GM19468 (cell line): ENCODE data around the gene C17orf67.
"Not testable (repeated sequence)": the region's sequence is repeated elsewhere in the genome, so short reads cannot be mapped to it uniquely, and the experiment has no call there.

Experiments used
- ATAC-seq: cut with Tn5 transposase; IDR thresholded peaks from one replicate; pipeline ENCODE4 v1.9.1; 2021; ENCODE audit warnings: mild to moderate bottlenecking, moderate library complexity, moderate number of reproducible peaks; ENCODE audit not compliant: unreplicated experiment; ENCODE audit errors: extremely low read depth

Gene C17orf67

GRCh38 chr17:56779898-56780777, 53.6 kb downstream of the C17orf67 start:
- peak; percentile 88 for ATAC-seq

GRCh38 chr17:56779322-56779721, 54.4 kb downstream of the C17orf67 start:
- no peak for ATAC-seq

DNA sequence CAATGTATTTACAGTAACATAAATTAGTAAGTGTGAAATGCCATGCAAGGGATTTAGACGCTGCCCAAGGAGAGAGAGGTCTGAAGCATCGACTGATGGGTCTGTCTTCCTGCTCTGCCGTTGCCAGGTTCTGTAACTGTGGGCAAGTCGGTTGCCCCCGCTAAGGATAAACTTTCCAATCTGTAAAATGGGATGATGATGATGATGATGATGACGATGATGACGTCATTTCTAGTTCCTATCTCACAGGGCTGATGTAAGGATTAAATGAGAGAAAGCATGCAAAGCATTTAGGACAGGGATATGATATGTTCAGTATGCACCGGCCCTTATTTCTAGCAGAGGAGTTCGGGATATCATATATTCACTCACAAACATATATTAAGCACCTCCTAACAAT, 54.8 kb downstream of the C17orf67 start:
- ATAC-seq, result no peak

GRCh38 chr17:56777859-56778258, 55.9 kb downstream of the C17orf67 start:
- ATAC-seq, result no peak

- ATAC-seq, result no peak
Measured at GRCh38 chr17:56774650-56775049, 59.1 kb downstream of the C17orf67 start.

GRCh38 chr17:56773124-56773523, 60.6 kb downstream of the C17orf67 start:
- ATAC-seq, result no peak

GRCh38 chr17:56772442-56772841, 61.3 kb downstream of the C17orf67 start:
- no peak for ATAC-seq

- no peak for ATAC-seq
Measured at GRCh38 chr17:56771975-56772374, 61.7 kb downstream of the C17orf67 start.

GRCh38 chr17:56771563-56771962, 62.2 kb downstream of the C17orf67 start:
- ATAC-seq, result no peak

DNA sequence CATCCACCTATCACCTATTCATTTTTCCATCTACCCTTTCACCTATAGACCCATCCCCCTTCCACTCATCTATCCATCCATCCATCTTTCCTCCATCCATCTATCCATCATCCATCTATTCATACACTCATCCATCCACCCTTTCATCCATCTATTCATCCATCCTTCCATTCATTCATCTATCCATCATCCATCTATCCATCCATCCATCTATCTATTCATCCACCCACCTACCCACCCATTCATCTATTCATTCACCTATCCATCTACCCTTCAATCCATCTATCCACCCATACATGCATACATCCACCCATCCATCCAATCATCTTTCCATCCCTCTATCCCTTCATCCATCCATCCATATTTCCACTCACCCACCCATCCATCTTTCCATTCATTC, 63.3 kb downstream of the C17orf67 start:
- ATAC-seq, result no peak

DNA sequence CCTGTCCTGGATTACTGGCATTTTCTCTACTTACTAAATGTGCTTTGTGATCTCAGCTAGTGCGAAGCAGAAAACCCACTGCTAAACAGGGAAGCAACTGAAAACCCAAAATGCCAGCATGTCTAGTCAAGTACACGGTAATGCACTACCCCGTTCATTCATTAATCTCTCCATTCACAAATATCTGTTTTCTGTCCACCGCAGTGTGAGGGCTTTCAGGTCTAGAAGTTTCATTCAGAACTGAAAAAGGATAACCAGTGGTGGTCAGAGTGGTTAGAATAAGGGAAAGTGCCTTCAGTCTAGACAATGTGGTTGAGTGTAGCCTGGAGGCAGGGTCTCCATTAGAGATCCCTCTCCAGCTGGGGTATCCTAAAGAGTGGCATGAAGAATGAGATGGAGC, 68.3 kb downstream of the C17orf67 start:
- no peak for ATAC-seq

DNA sequence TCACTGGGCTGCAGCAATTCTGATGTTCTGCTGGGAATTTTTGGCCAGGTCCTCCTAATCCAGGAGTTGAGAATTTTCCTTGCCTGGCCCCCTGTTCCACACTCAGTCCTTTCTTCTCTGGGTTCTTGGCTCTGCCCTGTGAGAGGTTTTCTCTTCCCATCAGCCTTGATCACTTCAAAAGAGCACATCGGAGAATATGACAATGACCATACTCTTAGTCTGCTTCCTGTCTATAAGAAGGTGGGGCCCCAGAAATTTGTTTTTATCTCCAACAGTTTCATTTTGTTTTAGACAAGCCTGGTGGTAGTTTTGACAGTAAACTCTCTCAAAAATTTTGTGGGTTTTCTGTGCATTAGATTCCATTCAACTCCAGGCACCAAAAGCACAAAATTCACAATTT, 70.7 kb downstream of the C17orf67 start:
- ATAC-seq, result no peak

DNA sequence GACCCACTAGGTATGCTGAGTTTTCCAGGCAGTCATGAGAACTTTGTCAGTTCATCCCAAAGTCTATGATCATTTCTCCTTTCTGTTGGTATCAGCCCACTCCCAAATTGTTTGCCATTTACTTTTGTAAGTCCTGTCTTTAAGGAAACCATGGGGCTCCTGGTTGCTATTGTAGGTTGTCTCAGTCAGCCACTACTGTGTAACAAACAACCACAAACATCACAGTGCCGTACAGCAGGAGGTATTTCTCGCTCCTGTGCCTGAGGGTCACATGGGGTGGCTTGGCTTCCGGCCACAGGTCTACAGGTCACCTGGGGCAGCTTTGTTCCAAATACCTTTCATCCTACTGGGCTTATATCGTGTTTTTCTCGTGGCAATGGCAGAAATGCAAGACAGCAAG, 71.6 kb downstream of the C17orf67 start:
- no peak for ATAC-seq

GRCh38 chr17:56761387-56761786, 72.3 kb downstream of the C17orf67 start:
- ATAC-seq, result no peak

DNA sequence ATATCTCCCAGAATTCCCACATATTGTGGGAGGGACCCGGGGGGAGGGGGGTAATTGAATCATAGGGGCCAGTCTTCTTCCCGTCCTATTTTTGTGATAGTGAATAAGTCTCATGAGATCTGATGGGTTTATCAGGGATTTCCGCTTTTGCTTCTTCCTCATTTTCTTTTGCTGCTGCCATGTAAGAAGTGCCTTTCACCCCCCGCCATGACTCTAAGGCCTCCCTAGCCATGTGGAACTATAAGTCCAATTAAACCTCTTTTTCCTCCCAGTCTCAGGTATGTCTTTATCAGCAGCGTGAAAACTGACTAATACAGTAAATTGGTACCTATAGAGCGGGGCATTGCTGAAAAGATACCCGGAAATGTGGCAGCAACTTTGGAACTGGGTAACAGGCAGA, 76.1 kb downstream of the C17orf67 start:
- ATAC-seq, result not testable (repeated sequence)

DNA sequence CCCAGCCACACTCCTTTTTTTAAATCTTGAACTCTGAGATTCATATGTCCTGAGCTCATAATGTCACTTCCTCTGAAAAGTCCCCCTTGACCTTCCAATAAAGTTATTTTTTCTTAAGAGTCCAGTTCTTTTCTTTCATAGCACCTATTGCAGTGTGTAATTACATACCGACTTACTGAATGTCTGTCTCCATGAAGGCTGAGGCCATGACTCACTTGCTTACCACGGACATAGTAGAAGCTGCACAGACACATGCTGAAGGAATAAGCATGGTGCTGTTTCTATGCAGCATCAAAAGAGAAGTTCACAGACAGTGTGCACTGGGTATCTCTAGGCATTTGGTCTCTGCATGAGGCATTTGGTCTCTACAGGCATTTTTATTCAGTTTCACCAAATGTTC, 77.2 kb downstream of the C17orf67 start:
- no peak for ATAC-seq

GRCh38 chr17:56755310-56755709, 78.4 kb downstream of the C17orf67 start:
- no peak for ATAC-seq

DNA sequence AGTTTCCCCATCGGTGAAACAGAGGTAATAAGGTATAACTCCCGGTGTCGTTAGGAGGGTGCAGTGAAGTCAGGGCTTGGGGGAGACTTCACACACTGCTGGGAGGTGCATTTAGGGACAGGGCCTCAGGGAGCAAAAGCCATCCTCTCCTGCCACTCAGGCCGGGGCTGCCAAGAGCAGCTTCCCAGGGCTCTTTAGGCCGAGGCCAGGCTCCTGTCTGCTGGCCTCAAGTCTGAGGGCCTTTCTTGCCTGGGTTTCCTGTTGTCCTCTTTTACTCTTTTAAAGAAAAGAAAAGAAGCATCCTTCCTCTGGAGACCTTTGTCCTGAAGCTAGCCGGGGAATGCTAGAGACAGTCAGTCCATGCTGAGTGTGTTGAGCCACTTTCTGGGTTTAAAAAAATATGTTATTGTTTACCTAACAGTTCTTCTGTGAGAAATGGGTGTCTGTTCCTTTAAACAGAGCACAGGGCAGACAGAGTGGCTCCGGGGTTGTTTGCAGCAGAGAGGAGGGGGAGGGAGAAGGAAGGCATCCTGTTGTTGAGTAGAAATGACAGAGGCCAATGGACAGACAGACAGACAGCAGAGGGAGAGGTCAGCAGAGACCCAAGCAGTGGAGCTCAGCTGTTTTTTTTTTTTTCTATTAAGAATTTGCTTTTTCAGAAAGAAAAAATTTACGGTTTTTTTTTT, 79.1 kb downstream of the C17orf67 start:
- ATAC-seq, result no peak

DNA sequence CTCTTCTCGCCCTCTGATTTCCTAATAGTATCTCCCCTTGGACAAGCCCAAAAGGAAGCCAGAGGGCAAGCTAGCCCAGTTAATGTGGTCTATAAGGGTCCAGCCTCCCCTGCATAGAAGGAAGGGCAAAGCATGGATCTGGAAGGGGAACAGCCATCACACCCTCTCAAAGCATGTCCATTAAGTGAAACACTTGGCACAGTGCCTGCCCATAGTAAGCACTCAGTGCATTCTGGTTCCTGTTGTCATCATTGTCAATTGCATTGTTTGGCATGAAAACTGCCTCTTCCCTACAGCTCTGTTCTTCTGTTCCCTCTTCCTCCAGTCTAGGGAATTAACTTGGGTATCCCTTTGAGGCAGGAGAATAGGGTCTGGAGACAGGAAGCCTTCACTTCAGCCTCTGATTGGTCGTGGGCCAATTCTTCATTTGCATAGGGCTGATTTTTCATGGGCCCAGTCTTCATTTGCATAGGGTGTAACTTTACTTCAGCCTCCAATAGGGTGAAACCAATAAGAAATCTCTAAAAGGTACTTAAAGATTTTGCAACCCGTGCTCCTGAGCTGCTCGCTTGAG, 81.4 kb downstream of the C17orf67 start:
- ATAC-seq, result no peak

DNA sequence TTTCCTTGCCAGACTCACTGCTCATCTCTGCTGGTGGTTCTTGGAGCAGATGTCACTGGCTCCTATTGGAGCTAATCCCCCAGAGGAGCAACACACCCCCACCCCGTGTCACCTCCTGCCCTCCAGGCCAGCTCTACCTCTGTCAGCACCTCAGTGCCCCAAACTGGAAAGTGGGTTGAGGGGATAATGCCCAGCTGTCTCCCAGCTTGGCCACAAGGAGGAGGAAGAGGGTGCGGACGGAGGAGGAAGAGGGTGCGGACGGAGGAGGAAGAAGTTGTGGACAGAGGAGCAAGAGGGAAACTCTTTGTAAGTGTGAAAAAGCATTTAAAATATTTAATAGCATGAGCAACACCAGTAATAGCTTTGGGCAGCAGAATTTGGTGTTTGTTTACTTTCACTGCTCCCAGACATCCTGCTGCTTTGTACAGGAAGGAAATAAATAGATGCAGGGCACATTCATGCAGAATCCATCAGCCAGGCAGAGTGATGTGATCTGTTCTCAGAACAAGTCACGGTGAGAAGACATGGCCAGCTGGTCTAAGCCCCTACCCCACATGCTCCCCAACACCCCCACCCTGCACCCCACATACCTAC, 82.5 kb downstream of the C17orf67 start:
- no peak for ATAC-seq

DNA sequence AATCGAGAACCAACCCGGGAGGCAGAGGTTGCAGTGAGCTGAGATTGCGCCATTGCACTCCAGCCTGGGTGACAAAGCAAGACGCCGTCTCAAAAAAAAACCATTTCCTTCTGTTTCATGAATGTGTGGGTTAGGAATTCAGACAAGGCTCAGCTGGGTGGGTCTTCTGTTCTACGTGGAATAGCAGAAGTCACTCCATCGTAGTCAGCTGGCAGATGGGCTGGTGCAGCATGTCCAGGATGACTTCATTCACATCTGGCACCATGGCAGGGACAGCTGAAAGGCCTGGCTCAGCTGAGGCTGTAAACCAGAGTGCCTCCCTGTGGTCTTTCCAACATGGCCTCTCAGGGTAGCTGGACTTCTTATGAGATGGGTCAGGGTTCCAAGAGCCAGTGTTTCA, 89.0 kb downstream of the C17orf67 start:
- ATAC-seq, result no peak
